ENCODE measurements around the gene GSS.

Gene GSS

DNA sequence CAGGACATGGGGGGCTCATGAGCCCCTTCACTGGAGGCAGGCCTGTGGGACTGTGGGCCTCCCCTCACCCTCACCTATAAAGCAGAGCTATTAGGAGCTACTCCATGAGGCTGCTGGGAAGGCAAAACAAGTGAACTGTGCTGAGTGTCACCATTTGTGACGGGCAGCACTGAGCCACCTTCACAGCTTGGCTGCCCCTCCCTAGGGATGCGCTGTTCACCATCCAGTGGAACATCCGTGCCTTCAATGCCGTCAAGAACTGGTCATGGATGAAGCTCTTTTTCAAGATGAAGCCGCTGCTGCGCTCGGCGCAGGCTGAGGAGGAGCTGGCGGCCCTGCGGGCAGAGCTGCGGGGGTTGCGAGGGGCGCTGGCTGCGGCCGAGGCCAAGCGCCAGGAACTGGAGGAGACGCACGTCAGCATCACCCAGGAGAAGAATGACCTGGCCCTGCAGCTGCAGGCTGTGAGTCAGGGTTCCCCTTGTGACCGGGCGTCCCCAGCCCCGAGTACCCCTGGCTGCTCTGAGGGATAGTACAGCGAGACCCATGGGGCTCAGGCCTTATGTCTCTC is 38.4 kb upstream of the GSS start:
- no peak for DNase-seq (ENCODE audit: low read depth in 2 of 2)

DNA sequence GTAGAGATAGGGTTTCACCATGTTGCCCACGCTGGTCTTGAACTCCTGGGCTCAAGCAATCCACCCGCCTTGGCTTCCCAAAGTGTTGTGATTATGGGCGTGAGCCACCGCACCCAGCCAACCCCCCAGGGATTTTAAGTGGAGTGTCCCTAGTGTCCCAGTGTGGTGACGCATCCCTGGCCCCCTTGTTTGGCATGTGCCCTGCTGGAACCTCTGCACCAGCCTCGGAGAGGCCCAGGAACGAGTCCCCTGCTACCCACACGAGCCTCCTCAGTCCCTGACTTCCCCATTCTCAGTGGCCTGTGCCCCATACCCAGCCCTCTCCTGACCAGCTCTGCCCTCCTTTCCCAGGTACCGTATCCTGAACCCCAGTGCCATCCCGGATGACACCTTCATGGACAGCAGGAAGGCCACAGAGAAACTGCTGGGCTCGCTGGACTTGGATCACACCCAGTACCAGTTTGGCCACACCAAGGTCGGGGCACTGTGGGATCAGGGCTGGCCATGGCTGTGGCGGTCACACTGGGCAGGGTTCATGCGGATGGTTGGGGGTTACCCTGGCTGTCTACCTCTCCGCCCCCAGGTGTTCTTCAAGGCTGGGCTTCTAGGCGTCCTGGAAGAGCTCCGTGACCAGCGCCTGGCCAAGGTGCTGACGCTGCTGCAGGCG is 37.3 kb upstream of the GSS start:
- no peak for DNase-seq (ENCODE audit: low read depth in 2 of 2)

DNA sequence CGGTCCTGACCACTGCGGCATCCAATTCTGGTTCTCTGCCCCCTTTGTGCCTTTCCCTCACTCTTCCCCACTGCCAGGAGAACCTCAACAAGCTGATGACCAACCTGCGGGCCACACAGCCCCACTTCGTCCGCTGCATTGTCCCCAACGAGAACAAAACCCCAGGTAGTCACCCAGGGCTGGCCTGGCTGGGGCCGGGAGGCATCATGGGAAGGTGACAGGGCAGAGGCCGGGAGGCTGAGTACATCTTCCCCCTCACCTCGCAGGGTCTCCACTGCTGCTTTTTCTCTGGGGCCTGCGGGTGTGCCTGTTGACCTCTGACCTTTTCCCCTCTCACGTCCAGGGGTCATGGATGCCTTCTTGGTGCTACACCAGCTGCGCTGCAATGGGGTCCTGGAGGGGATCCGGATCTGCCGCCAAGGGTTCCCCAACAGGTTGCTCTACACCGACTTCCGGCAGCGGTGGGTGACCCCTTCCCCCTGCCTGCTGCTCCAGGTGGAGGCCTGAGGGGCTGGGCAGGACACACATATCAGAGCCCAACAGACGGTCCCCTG is 35.1 kb upstream of the GSS start:
- no peak for DNase-seq (ENCODE audit: low read depth in 2 of 2)

DNA sequence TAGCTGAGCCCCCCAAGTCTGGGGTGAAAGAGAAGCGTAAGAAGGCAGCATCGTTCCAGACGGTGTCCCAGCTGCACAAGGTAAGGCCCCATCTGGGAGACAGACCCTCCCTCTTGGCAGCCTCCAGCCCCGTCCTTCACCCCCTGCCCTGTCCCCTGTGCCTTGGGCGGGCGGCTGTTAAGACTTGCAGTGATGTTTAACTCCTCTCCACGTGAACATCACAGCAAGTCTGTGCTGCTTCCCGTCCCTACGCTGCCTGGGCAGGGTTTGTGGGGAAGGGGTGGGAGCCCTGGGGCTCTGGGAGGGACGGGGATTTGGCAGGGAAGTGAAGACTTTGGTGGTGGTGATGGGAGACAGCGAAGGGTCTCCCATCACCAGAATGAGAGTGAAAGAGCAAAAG is 34.6 kb upstream of the GSS start:
- DNase-seq (ENCODE audit: low read depth in 2 of 2), result no peak

DNA sequence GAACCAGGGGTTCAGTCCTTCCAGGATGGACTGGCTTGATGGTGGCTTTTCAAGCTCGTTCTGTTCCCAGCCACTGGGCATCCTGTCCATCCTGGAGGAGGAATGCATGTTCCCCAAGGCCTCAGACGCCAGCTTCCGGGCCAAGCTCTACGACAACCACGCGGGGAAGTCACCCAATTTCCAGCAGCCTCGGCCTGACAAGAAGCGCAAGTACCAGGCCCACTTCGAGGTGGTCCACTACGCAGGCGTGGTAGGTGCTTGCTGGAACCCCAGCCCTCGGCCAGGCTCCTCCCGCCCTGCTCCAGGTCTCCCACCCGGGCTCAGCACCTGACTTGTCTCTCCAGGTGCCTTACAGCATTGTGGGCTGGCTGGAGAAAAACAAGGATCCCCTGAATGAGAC is 34.1 kb upstream of the GSS start:
- no peak for DNase-seq (ENCODE audit: low read depth in 2 of 2)

DNA sequence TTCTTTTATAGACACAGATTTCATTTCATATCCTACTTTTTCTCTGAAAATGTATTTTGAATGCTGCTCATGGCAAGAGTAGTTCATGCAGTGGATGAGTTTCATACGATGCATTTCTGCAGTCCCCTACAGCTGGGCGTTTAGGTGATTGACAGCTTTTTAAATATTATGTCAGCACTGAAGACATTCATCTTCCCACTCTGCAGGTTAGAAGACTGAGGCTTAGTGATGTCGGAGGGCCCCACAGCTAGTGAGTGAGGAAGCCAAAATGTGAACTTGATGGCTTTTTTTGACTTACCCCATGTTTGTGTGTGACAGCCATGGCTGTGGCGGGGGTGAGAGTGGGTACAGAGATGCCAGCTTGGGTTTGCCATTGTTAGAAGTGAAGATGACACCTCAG is 33.5 kb upstream of the GSS start:
- DNase-seq (ENCODE audit: low read depth in 2 of 2), result no peak

DNA sequence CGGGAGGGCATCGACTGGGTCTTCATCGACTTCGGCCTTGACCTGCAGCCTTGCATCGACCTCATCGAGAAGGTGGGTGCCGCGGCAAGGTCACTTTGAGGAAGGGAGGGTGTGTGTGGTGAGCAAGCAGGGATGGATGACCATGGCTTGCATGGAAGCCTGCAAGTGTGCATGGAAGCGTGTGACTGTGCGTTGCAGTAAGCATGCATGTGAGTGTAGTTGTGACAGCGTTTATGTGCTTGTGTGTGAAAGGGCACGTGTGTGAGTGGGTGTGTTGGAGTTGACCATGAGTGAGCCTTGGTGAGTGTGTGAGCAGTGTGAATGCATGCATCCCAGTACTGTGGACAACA is 32.6 kb upstream of the GSS start:
- DNase-seq (ENCODE audit: low read depth in 2 of 2), result no peak

DNA sequence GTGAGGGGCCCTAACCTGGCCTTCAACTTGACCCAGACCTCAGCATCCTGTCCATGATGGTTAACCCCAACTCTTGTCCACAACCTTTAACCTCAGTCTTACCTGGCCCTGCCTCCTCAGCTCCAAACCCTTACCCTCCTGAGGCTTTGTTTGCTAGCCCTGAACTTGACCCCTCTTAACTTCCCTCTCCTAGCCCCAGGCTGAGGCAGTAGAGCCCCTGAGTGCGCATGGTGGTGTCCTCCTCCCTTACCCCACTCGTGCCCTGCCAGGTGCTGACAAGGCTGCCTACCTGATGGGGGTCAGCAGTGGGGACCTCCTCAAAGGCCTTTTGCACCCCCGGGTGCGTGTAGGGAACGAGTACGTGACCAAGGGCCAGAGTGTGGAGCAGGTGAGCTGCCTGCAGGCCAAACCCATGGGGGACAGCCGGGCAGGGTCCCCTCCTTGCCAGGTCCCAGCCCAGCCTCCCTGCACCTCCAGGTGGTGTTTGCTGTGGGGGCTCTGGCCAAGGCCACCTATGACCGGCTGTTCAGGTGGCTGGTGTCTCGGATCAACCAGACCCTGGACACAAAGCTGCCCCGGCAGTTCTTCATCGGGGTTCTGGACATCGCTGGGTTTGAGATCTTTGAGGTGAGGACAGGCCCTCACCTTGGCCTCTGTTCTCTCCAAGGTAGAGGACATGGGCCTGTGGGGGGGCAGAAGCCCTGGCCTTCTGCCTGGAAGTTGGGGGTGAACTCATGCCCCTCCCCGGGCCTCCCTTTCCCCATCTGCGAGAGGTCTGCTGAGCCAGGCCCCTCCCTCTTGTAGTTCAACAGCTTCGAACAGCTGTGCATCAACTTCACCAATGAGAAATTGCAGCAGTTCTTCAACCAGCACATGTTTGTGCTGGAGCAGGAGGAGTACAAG is 31.9 kb upstream of the GSS start:
- no peak for DNase-seq (ENCODE audit: low read depth in 2 of 2)

DNA sequence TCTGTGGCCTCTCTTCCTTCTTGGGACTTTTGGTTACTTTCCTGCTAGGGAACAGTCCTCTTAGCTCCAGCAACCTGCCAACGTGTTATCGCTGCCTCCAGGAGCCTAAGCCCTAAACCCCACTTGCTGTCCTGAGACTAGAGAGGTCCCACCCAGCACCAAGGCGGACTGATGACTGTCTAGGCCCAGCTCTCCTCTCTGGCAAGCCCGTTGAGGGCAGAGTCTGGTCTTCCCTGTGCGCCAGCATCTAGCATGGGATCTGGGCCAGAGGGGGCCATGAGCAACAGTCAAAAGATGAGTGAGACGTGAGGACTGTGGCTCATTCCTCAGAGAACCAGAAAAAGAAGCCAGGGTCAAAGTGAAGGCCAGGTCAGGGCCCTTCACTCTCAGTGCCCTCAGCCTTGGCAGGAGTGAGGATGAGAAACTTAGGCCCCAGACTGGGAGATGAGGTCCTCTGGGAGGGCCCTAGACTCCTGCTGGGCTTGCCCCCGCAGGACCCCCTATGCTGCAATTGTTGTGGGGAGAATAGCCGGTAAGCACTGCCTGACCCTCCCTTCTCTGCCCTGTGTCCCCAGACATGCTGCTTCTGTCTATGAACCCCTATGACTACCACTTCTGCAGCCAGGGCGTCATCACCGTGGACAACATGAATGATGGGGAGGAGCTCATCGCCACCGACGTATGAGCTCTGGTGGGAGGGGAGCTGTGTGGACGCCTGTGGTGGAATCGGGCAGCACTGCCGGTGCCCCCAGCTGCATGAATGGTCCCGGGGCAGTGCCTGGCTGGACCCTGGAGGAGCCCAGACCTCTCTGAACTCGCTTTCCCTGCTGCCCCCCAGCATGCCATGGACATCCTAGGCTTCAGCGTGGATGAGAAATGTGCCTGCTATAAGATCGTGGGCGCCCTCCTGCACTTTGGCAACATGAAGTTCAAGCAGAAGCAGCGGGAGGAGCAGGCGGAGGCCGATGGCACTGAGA is 31.0 kb upstream of the GSS start:
- DNase-seq (ENCODE audit: low read depth in 2 of 2), result no peak

DNA sequence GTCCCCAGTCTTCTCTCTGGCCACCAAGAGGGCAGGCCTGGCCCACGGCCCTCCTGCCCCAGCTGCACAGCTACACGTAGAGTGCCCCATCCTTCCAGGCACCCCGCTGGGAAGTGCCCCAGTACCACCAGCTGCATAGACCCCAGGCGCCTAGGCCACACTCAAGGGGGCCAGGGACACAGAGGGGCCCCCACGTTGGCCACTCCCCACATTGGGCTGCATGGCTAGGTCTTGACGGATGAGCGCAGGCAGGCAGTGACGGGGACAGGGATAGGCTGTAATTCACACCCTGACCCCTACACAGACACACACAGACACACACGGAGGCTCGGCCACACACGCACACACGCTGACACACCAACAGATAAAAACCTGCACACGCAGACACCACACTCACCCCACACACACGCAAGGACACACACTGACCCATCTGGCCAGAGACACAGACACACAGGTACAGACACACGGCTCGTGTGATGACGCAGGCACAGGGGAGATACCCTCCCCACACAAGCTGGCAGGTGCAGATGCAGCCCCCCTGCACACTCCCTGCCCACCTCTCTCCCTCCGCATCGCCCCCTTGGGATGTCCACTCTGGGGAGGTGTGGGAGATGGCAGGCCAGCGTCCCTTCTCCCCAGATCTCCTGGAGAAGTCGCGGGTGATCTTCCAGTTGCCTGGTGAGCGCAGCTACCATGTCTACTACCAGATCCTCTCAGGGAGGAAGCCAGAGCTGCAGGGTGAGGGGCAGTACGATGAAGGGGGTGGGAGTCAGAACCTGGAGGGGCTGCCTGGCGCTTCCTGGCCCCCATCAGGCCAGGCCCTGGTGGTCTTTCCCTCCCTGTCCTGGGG is 30.1 kb upstream of the GSS start:
- DNase-seq (ENCODE audit: low read depth in 2 of 2), result no peak

DNA sequence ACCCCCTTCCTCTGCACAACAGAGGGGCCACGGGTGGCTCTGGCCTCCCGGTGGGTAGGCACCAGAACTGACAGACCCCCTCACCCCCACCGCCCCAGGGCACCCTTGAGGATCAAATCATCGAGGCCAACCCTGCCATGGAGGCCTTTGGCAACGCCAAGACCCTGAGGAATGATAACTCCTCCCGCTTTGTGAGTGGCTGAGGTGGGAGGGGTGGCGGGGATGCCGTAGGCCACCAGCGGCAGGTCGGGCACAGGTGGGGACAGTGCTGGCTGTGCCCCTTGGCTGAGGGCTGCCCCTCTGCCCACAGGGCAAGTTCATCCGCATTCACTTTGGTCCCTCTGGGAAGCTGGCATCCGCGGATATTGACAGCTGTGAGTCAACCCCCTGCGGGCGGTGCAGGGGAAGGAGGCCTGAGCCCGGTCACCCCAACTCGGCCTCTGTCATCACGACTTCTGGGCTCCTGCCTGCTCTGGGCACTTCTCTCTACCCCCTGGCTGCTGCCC is 29.2 kb upstream of the GSS start:
- DNase-seq (ENCODE audit: low read depth in 2 of 2), result no peak

DNA sequence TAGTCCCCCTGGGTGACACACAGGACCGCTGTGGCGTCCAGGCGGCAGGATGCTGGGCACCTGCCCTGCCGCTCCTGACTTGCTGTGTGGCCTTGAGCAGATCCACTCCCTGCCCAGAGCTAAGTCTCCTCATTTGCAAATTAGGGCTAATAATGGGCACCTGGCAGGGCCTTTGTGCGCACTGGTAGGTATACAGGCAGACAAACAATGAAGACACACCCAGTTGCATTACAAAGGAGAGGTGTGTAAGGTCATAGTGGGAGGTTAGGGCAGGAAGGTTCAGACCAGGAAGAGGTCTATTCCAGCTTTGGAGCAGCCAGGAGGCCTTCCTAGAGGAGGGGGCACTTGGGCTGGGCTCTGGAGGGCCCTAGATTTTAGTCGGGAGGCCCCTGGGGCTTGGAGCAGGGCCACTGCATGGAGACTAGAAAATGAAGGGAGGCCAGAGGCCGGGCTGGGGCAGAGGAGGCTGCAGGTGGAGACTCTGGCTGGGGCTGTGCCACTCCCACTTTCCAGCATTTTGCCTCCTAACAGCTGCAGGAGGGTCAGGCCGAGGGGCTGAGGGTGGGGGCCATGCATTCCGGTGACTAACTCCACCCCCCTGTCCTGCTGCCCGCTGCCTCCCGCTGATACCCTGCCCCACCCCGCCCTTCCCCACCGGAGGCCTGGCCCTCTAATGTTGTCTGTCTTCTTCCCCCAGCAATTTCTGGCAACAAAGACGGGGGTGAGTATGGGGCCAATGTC is 28.6 kb upstream of the GSS start:
- DNase-seq (ENCODE audit: low read depth in 2 of 2), result no peak

DNA sequence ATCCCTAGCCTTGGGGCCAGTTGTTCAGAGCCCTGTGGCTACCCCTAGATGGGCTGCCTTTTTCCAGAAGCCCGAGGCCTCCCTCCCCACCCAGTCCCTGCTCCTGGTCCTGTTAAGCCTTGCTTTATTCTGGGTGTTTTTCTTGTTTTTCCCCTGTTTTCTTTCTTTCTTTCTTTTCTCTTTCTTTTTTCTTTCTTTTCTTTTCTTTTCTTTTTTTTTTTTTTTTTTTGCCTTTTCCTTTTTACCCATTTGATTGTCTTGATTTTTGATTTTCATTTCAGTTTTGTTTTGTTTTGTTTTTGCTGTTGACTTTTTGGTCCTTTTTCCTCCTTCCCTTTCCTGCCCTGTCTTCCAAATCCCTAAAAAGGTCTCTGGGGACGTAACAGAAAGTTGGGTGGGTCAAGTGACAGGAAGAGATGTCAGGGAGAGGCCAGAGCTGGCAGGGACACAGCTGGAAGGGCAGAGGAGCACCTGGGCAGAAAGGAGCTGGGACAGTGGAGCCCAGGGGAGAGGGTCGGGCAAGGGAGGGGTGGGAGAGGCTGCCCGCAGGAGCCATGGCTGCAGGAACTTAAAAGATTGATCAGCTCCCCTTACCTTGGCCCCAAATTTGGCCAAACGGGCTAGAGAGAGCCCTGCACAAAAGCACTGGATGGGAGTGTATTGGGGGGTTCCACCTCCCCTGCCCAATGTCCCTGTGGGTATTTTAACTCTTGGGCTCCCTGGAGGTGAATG is 27.6 kb upstream of the GSS start:
- no peak for DNase-seq (ENCODE audit: low read depth in 2 of 2)

DNA sequence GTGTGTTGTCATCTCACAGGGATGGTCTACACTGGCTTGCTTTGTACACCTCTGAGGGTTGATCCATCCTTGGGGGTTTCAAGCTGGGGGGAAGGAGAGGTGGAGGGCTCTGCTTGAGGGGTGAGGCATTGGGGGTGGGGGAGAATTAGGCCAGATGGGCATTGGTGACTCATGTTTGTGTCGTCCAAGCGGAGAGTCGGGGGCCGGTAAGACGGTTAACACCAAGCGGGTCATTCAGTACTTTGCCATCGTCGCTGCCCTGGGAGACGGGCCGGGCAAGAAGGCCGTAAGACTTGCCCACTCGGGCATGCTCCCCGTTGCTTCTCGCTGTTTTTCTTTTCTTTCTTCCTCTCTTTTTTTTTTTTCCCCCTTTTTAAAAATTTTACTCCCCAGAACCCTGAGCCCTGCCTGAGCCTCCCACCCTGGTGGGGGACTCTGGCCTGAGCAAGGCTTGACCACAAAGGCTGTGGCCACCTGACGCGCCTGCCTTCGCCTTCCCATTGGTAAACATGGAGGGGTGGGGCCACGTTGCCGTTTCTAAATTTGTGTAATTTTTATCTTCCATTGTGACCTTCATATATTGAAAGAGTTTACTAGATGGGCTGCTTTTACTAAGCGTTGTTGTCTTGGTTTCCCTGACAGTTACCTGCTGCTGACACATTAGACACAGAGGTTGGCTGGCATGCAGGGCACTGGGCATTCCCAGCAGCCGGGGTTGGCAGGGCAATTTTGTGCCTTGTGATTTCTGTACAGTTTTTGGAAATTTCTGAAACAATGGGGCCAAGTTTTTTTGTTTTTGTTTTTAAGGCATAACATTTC is 26.9 kb upstream of the GSS start:
- DNase-seq (ENCODE audit: low read depth in 2 of 2), result no peak

DNA sequence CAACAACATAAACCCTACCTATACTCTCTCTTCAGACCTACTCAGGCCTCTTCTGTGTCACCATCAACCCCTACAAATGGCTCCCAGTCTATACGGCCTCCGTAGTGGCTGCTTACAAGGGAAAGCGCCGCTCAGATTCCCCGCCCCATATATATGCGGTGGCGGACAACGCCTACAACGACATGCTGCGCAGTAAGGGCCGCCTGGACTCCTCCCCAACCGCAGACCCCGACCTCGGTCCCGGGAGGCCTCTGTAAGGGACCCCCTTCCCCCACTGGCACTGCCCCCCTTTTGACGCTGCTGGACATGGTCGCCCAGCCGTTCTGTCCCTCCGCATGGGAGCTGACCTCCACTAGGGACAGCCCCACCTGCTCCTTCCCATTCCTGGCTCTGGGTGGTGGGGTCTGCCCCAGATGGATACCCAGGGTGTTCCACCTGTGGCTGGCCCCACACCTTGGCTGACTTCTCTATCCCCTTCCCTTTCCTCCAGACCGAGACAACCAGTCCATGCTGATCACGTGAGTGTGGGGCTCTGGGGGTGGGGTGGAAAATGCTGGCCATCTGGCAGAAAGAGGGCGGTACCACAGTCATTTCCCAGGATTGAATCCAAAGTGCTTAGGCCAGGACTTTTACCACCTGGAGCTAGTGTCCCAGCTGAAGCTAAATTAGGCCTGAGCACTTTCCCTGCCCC is 25.1 kb upstream of the GSS start:
- DNase-seq (ENCODE audit: low read depth in 2 of 2), result no peak

DNA sequence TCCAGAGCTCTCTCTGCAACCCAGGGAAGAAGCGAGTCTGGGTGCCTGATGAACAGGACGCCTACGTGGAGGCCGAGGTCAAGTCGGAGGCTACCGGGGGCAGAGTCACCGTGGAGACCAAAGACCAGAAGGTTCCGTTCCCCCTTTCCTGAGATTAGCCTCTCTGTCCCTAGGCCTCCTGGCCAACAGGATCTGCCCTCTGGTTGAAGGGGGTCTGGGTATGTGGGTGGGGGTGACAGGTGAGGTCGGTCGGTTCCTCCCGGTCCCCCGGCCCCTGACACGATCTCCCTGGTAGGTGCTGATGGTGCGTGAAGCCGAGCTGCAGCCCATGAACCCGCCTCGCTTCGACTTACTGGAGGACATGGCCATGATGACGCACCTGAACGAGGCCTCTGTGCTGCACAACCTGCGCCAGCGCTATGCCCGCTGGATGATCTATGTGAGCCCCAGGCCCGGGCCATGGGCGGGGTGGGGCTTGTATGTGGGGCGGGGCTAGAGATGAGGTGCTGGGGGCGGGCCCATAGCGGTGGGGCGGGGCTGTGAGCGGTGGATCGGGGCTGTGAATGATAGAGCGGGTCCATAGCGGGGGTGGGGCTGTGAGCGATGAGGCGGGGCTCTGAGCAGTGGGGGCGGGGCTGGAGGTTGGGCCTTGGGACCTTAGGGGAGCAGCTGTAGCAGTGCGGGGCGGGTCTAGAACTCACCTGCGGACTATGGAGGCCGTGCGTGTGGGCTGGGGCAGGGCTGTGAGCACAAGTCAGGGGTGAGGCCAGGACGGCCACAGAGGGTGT is 24.0 kb upstream of the GSS start:
- peak in 1 of 2 experiments; percentile 13 for DNase-seq (ENCODE audit: low read depth in 2 of 2)
